ENCODE results near the gene NTHL1. TPM values are rescaled to one million over a fixed set of nuclear protein-coding genes. Genes with fewer than 3 reads are reported as not detected.

The NTHL1 gene
- total RNA-seq, 4 donors from 2014 or later = 22.8 to 56.7 (median 28.1) TPM

DNA sequence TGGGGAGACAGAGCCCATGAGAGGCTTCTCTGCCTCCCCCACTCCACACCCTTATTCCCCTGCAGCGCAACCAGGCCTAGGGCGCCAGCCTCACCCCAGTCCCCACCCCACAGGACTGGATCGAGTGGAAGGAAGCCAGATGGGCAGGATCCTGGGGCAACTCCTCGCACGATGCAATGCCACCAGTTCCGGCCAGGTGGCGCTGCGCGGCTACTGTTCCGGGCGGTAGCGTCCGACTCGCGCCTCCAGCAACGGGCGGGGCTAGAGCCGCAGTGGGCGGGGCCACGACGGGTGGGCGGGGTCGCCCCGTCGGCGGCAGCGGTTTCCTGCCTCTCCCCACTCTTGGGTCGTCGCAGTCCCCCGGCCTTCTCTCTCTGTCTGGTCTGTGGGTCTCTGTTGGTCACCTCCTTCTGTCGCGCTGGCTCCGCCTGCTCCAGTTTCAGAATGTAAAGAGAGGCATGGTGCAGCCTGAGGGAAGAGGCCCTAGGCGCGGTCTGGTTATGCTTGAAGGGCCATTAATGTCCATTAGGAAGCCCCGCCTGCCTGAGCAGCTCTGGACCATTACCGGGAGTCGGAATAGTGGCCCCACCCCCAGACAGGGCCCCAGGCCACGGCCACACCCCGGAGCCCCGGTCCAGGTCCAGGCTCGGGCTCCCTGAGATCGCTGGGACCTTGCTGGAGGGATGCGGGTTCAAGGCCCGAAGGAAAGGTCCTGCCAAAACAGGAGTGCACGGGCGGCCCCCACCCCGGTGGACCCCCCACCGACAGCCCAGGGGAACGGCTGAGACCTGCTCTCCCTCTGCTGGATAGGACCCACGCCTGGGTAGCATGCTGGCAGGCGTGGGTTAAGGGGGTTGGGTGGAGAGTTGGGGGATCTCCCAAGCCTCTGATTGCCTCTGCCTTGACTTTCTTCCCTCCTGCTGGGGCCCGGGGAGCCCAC is 24.3 kb downstream of the NTHL1 start:
- Histone ChIP-seq H3K9me3 (no peaks in the 10 kb centered on the region), H3K27ac (peak overlapping the region; percentile 31 to 81 (median 78)), H3K4me3 (peak overlapping the region; percentile 17 to 43 (median 36)), H3K4me1 (peaks cover 0 to 62% (median 28%) of the 10 kb centered on the region in 4 donors), H3K27me3 (peaks cover 0 to 35% of the 10 kb centered on the region in 2 donors), H3K36me3 (no peaks in the 10 kb centered on the region)
- peak; percentile 86 to 94 for DNase-seq (ENCODE audit: low spot score in 2 of 2)
- WGBS, 2 donors = 8 to 14% methylated on average over 24 to 32 of the region's 53 CpGs
- TF ChIP-seq CTCF (IDR thresholded peaks at IDR 0.05) (peak; percentile 98 to 99 (median 99)), EP300 (IDR thresholded peaks at IDR 0.05) (peak; percentile 30 to 60), POLR2A (IDR thresholded peaks at IDR 0.05) (peak in 1 of 2 donors; percentile 15)

GRCh38 chr16:2022723-2023091 is 24.9 kb downstream of the NTHL1 start:
- Histone ChIP-seq H3K9me3 (no peaks in the 10 kb centered on the region), H3K4me1 (peaks cover 0 to 56% (median 25%) of the 10 kb centered on the region in 4 donors), H3K27ac (peak overlapping the region in 1 of 4 donors; percentile 80), H3K27me3 (peaks cover 0 to 35% of the 10 kb centered on the region in 2 donors), H3K4me3 (peak overlapping the region in 2 of 4 donors; percentile 40 to 43), H3K36me3 (no peaks in the 10 kb centered on the region)
- no peak for DNase-seq (ENCODE audit: low spot score in 2 of 2)
- WGBS, 2 donors = 1% methylated on average over 13 to 14 of the region's 14 CpGs
- TF ChIP-seq EP300 (IDR thresholded peaks at IDR 0.05) = no peak
- no peak for TF ChIP-seq POLR2A (IDR thresholded peaks at IDR 0.05)
- TF ChIP-seq CTCF (IDR thresholded peaks at IDR 0.05) = no peak

GRCh38 chr16:2019921-2020831 is 27.5 kb downstream of the NTHL1 start:
- no peak overlapping the region for H3K27ac ChIP-seq
- TF ChIP-seq POLR2A (IDR thresholded peaks at IDR 0.05) (no peak), EP300 (IDR thresholded peaks at IDR 0.05) (no peak), CTCF (IDR thresholded peaks at IDR 0.05) (no peak)
- H3K4me3 ChIP-seq = no peak overlapping the region
- H3K36me3 ChIP-seq = no peaks in the 10 kb centered on the region
- WGBS, 2 donors = 1 to 2% methylated on average over 22 to 53 of the region's 96 CpGs
- H3K9me3 ChIP-seq = no peaks in the 10 kb centered on the region
- no peak for DNase-seq (ENCODE audit: low spot score in 2 of 2)
- peaks cover 0 to 35% of the 10 kb centered on the region in 2 donors for H3K27me3 ChIP-seq
- H3K4me1 ChIP-seq = peaks cover 0 to 39% (median 17%) of the 10 kb centered on the region in 4 donors

DNA sequence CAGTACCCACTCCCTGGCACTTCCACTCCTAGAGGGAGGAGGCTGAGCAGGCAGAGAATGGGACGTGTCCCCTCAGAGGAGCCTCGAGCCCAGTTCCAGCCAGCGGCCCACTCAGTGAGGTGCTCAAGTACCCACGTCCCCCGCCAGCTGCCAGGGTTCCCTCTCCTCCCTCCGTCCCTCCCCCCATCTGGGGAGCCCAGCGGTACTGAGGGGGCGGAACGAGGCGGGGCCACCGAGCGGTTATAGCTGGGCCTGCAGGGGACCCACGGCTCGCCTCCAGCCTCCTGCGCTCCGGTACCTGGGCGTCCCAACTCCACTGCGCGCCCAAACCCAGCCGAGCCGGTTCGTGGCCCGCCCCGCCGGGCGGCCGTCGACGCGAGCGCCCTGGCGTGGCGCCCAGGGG is 28.1 kb downstream of the NTHL1 start, which contains the start of gene NPW:
Gene NPW, plus strand, starts transcription at position 268 of the 403 bp plus-strand sequence.
- Histone ChIP-seq H3K27ac (no peak within 1 kb of the TSS), H3K4me3 (no peak within 1 kb of the TSS), H3K36me3 (no peaks in the 10 kb centered on the region), H3K9me3 (no peaks in the 10 kb centered on the region), H3K27me3 (peaks cover 0 to 35% of the 10 kb centered on the region in 2 donors), H3K4me1 (peaks cover 0 to 39% (median 17%) of the 10 kb centered on the region in 4 donors)
- TF ChIP-seq EP300 (IDR thresholded peaks at IDR 0.05) (no peak), POLR2A (IDR thresholded peaks at IDR 0.05) (no peak), CTCF (IDR thresholded peaks at IDR 0.05) (no peak)
- no peak for DNase-seq (ENCODE audit: low spot score in 2 of 2)
- 0 to 3% methylated on average over 6 of the region's 33 CpGs for WGBS, 2 donors
